GM18499 (cell line): ENCODE measurements around the gene MYO5C.
"Not testable (repeated sequence)": the region's sequence is repeated elsewhere in the genome, so short reads cannot be mapped to it uniquely, and the experiment has no call there.

Experiments used
- ATAC-seq: cut with Tn5 transposase; IDR thresholded peaks from one replicate; pipeline ENCODE4 v1.9.1; 2021; ENCODE audit warnings: moderate number of reproducible peaks; ENCODE audit not compliant: insufficient read depth, unreplicated experiment

The MYO5C gene

DNA sequence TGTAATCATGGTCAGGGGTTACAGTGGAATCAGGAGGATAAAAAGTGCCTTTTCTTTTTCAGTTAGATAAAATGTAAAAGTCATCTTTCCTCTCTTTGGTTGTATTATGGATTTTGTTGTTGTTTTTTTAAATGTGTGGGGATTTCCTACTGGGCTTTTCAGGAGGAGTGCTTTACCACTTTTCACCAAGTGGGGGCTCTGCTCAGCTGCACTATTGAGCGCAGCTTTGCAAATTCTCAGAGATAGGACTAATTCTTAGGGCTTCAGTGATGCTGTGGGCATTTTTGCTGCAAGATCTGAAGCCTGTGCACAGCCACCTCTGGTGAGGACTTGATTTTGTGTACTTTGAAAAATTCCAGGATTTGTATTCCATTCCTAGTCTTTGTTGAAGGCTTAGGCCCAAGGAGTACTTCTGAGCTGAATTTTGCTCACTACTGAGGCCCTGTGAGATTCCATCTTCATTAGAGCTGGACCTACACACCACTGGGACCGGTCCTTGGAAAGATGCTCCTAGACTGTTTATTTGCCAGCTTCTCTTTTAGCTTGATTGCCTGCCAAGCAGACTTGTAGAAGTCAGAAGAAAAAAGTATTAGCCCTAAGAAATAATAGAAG lies 111.9 kb downstream of the MYO5C start:
- ATAC-seq = no peak

- no peak for ATAC-seq
Measured at GRCh38 chr15:52181938-52182780, 113.4 kb downstream of the MYO5C start.

DNA sequence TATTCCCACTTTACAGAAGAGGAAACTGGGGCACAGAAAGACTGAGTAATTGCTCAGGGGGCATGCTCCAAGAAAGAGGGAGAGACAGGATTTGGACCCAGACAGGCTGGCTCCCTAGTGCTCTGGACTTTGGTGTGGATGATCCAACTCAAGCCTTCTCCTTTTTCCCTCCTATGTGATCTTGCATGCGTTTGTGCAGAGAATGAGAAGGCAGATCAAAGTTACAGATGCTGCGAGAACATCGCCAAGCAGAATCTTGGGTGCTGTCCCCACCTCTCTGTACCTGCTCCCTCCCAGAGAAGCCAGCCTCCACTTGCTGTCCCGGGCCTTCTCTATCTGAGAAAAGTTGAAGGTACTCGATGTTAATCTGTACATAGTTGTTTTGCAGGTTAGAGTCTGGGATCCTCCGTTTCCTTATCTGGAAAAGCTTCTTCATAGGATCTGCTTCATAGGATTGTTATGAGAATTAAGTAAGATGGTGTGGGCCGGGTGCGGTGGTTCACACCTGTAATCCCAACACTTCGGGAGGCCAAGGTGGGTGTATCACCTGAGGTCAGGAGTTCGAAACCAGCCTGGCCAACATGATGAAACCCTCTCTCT lies 114.7 kb downstream of the MYO5C start:
- no peak for ATAC-seq

DNA sequence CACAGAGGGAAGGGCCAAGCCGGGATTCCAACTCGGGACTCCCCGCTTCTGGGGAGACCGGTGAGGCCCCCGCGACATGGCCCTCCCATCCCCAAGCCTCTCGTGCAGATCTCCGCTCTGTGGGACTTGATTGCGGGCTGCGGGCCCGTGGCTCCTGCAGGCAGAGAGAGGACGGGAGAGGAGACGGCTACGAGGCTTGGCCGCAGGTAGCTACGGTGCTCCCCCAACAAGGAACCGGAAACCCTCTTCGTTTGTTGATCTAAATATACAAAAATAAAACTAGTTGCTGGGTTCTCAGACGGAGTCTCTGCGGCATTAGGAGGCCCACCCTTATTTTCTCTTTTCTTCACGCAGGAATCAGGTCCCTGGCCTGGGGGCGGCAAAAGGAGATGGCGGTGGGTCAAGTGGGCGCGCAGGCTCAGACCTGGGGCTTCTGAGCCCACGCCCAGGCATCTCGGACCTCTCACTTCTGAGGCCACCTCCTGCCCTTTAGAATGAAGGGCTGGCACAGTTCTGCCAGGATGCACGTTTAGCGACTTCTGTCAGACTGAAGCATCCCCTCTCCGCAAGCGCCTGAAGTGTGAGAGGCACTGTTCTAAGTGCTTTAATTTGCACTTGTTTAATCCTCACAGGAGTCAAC lies 115.3 kb downstream of the MYO5C start:
- ATAC-seq = peak; percentile 7

DNA sequence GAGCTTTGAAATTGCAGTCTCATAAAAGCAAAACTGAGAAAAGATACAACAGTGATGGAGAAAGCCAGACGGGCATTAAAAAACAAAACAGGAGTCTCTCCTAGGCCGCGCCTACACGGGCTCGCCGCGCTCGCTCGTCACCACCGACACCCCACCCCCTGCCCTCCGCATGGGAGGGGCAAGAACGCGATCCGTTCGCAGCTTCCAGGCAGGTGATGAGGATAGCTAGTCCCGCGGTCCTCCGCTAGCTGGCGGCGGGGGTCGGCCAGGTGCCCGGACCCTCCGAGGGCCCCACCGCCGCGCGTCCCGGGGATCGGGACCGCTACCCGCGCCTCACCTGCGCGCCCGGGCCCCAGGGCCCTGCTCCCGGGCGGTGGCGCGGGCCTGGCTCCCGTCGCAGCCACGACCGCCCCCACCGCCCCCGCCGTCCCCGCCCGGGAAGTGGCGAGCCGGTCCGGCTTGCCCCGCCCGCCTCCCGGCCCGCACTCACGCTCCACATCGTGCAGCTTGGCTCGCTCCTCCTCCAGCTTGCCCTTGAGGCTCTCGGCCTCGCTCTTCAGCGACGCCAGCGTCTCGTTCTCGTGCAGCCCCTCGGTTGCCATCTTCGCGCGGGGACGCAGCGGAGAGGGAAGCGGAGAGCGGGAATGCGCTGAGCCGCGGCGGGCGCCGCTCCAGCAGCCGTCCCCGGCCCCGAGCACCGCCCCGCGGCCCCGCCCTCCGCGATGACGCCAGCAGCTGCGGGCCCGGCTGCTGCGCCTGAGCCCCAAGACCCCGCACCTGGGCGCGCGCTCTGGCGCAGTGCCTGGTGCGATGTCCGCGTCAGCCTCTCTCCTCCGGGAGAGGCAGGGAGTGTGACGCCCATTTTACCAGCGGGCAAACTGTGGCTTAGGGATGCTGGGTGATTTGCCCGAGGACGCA lies 116.1 kb downstream of the MYO5C start:
- ATAC-seq = peak; percentile 51

DNA sequence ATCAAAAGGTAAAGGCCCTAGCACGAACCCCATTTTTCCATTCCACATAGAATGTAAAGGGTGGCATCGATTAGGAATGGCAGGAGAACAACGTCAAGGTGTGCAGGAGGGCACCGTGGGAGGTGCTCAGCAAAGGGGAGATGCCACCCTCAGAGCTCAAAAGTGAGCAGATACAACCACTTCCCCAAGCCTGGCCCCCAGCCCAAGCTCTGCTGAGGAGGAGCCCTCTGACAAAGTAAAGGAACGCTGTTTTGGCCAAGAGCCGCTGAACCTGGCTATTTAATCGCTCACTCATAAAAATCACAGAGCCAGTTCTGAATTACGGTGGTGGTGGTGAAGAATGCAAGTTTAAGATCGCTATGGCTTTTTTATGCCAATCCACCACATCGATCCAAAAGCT lies 116.8 kb downstream of the MYO5C start:
- ATAC-seq = no peak

DNA sequence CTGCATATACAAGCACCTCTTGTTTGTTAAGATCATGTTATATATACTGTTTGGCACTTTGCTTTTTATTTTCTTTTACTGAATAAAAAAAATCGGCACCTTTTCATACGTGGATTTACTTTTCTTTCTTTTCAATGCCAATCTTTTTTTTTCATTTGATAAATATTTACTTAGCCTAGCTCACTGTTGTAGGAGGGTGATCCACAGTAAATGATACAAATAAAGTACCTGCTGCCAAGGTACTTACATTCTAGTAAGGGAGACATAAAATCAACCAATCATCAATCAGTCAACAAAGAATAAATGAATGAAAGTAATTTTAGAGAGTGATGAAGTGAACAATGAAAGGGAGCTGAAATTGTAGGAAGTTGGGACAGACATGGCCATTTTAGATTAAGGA lies 122.7 kb downstream of the MYO5C start:
- ATAC-seq = no peak

DNA sequence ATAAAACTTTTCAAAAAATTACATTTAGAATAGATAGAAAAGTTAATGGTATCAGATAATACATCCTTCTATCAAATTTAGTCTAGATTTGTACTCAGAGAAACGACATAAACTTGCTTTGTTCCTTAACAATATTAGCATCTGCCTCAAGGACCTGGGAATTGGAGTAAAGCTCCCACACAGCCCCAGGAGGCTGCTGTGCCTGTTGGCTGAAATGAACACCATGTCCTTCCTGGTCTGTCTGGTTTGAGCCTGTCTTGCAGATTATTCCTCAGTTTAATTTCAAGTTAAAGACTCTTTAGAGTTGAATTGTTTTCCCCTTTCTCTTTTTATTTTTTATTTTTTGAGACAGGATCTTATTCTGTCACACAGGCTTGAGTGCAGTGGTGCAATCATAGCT lies 123.8 kb downstream of the MYO5C start:
- ATAC-seq = no peak

- no peak for ATAC-seq
Measured at GRCh38 chr15:52171386-52171785, 124.2 kb downstream of the MYO5C start.

DNA sequence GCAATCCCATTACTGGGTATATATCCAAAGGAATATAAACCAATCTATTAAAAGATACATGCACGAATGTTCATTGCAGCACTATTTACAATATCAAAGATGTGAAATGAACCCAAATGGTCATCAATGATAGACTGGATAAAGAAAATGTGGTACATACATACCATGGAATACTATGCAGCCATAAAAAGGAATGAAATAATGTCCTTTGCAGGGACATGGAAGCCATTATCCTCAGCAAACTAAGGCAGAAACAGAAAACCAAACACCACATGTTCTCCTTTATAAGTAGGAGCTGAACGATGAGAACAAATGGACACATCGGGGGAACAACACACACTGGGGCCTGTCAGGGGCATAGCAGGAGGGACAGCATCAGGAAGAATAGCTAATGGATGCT lies 125.4 kb downstream of the MYO5C start:
- not testable (repeated sequence) for ATAC-seq

- ATAC-seq = not testable (repeated sequence)
Measured at GRCh38 chr15:52165494-52166131, 130.0 kb downstream of the MYO5C start.

- no peak for ATAC-seq
Measured at GRCh38 chr15:52164631-52165265, 130.9 kb downstream of the MYO5C start.

DNA sequence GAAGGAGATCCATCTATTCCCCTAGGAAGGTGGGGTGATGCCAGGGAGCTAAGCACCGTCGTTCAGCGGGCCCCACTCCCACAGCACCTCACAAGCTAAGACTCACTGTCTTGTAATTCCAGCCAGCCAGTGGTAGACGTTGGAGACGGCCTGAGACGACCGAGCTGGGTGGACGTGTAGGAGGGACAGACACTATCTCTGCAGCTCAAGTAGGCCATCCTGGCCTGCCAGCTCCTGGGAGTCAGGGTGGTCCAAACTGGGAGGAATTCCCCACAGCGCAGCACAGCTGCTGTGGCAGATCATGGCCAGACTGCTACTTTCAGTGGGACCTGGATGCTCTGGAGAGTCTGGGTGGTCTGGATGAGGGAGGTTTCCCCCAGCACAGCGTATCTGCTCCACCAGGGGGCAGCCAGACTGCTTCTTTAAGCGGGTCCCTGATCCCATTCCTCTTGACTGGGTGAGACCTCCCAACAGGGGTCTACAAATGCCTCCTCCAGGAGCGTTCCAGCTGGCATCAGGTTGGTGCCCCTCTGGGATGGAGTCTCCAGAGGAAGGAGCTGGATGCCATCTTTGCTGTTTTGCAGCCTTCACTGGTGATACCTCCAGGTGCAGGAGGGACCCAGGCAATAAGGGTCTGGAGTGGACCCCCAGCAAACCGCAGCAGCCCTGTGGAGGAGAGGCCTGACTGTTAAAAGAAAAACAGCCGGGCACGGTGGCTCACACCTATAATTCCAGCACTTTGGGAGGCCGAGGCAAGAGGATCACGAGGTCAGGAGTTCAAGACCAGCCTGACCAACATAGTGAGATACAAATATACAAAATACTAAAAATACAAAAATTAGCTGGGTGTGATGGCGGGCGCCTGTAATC lies 132.0 kb downstream of the MYO5C start:
- ATAC-seq = no peak

DNA sequence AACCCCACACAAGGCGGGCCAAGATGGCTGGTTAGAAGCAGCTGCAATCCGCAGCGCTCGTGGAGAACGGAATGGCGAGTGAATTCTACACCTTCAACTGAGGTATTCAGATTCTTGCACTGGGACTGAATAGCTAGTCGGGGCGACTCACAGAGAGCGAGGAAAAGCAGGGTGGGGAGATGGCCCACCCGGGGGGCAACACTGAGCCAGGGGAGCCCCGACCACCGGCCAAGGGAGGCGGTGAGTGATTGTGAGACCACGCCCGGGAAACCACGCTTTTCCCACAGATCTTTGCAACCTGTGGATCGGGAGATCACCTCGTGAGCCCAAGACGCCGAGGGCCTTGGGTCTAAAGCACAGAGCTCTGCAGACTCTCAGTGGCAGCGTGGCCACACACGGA lies 132.7 kb downstream of the MYO5C start:
- ATAC-seq = no peak

- ATAC-seq = no peak
Measured at GRCh38 chr15:52162260-52162659, 133.3 kb downstream of the MYO5C start.

DNA sequence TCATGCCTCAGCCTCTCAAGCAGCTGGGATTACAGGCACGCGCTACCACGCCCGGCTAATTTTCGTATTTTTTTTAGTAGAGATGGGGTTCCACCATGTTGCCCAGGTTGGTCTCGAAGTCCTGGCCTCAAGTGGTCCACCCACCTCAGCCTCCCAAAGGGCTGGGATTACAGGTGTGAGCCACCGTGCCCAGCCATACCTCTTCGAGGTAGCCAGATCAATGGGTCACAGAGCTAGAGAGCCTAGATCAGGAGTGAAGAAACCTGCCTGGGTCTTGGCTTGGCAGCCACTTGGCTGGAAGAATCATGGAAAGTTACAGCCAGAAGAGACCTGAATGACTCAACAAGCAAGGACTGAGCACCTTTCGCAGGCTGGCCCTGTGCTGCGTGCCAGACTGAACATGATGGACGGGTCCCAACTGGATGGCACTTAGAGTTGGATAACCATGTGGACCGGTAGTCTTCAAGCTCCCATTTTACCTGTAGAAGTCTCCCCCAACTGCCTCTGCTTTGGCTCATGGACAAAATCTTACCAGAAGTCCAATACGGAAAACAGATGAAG lies 134.1 kb downstream of the MYO5C start:
- ATAC-seq = no peak

GRCh38 chr15:52159645-52160044 lies 136.0 kb downstream of the MYO5C start:
- ATAC-seq = no peak
